ELF-1 (cell line): Measurements from ENCODE around the gene B4GALNT3.

Source experiments
- DNase-seq: peaks from one replicate; pipeline ENCODE4 v3.0.0-alpha.2; 2016; ENCODE audit warnings: low read depth, low spot score

B4GALNT3 gene

DNA sequence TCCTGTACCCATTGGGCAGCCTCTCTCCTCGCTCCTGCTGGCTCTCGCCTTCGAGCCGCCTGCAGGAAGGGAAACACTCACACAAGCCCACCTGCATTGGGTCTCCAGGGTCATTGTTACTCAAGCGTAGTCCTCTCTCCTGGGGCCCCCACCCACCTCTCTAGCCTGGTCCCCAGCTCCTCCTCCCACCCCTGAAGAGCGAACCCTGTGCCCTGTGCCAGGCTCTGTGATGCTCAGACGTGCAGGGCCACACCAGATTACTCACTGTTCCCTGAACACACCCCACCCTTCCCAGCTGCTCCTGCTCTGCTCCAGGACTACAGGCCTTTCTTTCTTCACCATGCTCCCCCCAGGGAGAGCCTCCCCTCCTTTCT, 115.4 kb downstream of the B4GALNT3 start:
- no peak for DNase-seq

DNA sequence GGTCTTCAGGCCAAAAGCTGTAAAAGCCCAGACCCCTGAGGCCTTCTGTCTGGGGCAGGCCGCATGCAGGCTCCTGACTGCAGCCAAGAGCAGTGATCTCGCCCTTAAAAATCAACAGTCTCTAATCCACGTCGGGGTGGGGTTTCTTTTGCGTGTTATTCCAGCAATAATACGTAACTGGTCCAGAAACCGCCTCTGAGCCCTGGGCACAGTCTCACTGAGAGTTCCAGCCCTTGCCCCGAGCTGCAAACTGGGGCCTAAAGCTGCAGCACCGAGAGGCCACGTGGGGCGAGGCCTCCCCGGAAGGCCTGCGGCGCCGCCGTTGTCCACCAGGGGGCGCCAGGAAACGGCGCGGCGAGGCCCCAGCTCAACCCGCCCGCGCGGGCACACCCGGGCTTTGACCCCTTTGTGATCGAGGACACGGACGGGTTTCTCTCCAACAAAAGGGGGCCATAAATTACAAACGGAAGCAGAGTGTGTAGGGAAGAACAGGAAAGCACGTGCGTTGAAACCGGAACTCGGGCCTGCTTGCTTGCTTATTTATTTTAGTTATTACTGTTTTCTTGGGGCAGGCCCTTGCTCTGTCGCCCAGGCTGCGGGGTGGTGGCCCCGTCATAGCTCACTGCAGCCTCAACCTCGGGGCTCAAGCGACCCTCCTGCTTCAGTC, 116.3 kb downstream of the B4GALNT3 start:
- DNase-seq, result peak; percentile 95

DNA sequence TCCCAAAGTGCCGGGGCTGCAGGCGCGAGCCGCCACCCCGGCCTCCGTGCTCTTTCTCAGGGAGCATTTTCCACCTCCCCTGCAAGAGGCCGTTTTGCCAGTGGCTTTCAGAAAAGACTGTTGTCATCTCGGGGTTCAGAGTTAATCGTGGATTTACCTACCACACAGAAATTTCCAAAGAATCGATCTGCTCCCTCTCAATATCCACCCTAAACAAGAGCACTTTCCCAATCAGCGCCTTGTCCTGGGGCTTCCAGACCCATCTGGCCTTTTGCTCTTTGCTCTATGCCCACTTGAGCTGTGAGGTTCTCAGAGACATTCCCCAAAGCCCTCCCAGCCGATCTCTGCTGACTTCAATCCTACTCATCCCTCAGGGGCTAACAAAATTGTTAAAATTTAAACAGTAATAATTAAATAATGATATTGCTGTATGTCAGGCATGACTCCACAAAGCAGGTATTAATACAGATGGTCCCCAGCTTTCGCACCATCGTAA, 116.9 kb downstream of the B4GALNT3 start:
- no peak for DNase-seq

DNA sequence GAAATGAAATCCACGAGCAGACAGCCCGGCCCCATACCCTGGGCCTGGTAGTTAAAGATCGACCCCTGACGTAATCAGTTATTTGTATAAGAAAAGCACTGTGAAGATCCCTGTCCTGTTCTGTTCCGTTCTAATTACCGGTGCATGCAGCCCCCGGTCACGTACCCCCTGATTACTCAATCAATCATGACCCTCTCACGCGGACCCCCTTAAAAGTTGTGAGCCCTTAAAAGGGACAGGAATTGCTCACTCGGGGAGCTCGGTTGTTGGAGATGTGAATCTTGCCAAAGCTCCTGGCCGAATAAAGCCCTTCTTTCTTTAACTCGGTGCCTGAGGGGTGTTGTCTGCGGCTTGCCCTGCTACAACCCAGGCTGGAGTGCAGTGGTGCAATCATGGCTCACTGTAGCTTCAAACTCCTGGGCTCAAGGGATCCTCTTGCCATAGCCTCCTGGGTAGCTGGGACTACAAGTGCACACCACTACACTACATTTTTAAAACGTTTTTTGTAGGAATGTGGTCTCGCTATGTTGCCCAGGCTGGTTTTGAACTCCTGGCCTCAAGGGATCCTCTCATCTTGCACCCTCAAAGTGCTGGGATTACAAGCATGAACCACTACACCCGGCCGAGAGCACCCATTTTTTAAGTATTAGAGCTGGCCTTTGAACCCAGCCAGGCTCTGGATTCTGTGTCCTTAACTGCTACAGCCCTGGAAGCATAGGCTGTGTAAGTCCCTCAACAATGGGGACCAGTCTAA, 118.4 kb downstream of the B4GALNT3 start:
- DNase-seq, result peak; percentile 77

DNA sequence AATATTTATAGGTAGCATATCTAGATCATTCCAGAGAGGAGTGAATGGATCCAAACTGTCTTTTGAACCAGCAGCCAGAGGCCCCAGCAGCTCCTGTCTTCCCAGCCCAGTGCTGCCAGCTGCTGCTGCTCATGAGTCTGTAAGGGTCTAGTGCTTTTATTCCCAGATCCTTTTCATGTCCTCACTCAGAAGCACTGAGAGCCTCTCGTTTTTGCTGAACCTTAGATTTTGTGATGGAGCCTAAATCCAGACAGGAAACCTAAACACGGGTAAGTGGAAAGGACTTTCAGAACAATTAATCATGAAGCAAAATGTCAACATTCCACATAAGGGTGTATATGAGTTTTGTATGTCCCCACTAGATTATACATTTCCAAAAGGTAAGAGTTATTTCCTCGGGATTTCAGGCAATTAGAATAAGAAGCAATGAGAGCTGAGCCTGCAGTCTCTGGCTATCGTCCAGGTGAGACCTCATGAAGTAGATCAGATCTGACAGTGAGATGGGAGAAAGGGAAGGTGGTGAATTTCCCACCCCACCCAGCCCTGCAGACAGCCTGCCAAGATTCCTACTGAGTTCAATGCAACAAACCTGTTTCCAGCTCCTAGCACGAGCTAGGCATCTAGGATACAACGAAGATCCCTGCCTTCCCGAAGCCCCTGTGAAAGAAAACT, 119.1 kb downstream of the B4GALNT3 start:
- peak; percentile 53 for DNase-seq

DNA sequence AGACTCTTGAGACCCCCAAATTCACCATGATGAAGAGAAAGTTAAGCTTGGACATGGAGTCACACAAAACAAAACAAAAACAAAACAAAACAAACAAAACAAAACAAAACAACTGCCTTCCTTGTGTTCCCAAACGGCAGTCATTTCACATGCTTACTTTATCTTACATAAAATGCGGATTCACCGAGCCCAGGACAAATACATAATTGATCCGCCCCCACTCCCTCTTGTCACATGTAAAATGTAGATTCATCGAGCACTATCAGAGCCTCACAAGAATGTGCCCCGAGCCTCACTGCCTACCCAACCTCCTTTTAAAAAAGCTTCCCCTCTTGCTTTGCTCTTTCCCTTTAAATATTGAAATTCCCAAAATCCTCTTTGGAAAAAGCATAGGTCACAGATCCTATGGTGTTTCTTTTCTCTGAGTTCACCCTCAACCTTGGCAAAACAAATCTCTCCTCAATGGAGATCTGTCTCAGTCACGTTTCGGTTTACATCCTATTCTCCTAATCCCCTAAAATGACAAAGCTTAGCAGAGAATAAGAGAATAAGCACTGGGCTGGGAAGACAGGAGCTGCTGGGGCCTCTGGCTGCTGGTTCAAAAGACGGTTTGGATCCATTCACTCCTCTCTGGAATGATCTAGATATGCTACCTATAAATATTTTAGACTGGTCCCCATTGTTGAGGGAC, 119.8 kb downstream of the B4GALNT3 start:
- DNase-seq, result no peak

DNA sequence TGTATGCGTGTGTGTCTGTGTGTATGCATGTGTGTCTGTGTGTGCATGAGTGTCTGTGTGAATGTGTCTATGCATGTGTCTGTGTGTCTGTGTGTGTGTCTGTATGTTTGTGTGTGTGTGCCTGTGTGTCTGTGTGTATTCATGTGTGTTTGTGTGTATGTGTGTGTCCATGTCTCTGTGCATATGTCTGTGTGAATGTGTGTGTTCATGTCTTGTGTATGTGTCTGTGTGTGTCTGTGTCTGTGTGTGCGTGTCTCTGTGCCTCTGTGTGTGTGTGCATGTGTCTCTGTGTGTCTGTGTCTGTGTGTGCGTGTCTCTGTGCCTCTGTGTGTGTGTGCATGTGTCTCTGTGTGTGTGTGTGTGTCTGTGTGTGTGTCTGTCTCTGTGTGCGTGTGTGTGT, 121.1 kb downstream of the B4GALNT3 start:
- no peak for DNase-seq

DNA sequence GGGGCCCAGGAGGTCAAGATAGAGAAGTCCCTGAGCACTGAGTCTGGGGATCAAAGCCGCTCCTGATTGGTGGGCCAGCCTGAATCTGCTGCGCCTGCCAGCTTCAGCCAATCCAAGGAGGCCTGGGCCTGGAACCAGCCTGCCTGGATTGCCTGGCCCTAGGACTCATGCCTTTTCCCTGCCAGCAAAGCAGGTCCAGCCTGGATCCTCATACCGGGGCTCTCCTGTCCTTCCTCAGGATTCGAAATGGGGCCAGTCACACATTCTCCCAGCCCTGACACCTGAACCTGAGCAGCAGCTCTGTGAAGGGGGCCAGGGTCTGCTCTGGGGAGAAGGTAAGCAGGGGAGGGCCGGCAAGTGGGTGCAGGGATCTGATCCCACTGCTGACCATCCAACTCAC, 121.6 kb downstream of the B4GALNT3 start:
- peak; percentile 23 for DNase-seq

DNA sequence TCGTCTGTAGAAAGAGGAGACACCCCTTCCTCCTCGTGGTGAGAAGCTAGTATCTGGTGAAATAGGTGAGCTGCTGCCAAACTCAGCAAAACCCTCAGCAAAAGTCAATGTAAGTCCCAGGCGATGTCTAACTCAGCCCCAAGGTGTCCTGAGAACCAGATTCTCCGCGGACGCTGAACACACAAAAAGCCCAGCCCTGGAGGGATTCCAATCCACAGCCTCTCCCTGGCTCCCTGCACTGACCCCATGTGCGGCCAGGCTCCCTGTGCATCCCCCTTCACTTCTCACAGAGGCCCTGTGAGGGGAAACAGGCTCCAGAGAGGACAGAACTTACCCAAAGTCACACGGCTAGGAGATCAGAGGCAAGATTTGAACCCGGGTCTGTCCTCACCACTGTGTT, 122.0 kb downstream of the B4GALNT3 start:
- peak; percentile 29 for DNase-seq

DNA sequence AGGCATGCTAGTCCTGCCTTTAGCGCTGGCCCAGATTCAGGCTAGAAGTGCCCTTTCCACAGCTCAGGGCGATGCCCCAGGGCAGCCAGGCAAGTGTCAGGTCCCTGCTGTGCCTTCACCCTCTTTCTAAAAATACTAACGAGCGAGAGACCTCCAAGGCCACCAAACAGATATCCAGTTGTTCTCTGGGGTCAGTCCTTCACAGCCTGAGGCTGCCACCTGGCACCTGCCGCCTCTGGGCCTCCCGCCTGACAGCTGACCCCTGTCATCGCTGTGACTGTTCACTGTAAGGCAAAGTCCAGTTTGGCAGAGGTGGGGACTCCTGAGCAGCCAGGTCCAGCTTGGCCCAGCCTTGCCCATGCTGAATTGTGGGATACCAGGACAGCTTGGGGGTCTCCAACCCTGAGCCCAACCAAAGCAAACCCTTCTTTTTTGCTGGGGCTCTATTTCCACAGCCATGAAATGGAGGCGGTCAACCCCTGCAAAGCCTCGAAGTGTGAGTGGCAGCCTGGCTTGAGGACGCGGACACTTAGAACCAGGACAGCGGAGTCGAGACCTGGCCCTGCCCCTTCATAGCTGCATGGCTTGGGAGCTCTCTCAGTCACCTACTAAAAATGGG, 123.6 kb downstream of the B4GALNT3 start:
- peak; percentile 42 for DNase-seq

DNA sequence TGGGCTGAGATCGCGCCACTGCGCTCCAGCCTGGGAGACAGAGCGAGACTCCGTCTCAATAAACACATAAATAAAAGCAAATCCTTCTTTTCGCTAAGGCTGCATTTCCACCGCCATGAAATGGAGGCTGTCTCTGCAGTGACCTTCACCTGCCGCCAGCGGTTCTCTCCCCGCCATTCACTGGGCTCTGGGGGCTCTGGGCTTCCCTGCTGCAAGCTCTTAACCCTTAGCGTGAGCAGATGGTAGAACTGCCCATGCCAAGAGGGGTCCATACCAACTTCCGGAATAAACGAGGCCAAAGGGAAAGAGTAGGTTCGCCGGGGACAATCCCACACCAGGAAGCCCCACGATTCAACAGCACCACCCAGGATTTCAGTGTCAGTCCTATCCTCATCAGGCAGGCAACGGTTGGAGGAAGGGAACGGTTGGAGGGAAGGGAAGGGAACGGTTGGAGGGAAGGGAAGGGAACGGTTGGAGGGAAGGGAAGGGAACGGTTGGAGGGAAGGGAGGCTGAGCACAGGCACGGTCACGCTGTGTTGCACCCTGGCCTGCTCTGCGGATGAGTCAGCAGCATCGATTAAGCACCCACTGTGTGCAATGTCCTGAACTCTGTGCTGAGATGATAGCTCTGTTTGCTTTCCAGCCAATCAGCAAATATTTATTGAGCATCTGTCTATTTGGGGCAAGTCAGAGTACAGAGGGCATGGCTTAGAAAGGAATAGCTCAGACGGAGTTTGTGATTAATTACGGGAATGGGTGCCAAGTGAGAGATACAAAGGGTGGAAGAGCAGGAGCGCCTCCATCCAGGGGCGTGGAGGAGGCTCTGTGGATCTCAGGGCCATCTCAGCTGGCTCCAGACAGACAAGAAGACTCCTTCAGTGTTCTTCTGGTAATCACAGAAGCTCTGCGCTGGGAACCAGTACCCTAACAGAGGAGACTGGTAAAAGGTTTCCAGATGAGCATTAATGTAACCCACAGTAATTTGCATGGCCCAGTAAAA, 125.6 kb downstream of the B4GALNT3 start:
- DNase-seq, result no peak

DNA sequence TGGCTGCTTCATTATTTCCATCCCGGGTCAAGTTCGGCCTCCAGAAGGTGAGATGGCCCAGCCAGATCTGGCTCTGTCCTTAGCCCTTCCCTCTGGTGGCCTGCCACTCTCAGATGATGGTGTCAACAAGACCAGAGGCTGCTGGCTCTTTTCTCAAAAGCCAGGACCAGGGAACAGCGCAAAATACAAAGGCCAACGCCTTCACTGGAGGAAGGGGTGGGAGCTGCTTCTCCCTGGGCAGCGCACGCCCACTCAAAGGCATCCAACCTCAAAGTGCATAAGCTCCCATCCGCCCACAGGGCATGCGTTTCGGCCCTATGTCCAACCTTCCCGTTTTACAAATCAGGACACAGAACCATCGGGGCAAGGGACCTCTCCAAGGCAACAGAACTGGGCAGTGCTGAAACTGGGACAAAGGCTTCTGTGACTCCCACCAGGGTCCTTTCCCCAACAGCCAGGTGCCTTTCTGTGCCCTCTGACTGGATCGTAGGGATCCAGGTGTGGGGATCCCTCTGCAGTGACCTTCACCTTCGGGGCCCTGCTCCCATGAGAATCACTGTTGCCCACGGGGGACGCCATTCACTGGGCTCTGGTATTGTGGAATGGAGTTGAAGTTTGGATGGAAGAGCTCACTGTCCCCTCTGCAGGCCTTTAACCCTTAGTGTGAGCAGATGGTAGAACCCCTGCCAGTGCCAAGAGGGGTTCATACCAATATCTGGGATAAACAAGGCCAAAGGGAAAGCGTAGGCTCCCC, 126.8 kb downstream of the B4GALNT3 start:
- DNase-seq, result peak; percentile 49

DNA sequence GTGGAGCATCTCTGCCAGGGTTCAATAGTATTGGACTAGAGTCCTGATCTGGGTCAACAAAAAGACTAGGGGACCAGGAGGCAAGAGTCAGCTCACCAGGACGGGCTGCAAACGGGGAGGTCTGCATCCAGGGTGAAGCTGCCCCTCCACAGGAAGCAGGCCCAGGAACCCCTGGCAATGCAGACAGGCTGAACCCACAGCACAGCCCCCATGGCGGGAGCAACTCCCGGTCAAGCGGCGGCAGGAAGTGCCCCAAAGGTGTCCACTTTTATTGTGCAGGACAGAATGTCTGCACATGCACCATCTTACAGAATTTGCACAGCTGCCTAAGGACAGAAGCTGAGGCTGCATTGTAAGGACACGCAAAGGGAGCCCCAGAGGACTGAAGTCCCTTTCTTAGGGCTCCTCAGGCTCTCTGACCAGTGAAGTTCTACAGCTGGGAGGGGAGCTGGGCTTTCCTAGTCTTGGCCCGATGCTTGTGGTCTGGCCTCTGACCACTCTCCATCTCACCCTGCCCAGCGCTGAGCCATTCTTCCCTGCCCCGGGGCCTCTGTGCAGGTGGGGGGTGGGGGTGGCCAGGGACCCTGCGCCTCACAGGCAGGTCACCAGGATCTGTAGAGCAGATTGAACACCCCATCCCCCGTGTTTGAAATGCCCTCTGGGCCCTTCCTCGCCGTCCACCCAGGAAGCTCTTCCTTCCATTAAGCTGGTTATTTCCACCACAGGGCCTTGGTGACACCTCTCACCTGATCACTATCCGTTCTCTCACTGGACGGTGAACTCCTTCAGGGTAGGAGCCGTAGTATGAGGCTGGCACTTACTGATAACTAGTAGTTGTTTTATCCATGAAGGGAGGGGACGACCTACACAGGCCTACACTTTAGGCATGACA, 127.6 kb downstream of the B4GALNT3 start:
- no peak for DNase-seq

DNA sequence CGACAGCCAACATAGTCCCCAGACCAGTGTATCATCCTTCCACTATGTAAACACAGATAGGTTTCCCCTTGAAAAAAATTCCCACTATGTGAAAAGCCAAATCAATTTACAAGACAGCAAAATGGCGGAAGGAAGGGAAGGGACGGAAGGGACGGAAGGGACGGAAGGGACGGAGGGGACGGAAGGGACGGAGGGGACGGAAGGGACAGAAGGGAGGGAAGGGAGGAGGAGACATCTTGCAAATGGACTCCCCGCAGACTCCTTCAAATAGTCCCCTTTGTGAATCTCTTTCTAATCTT, 128.2 kb downstream of the B4GALNT3 start:
- no peak for DNase-seq

DNA sequence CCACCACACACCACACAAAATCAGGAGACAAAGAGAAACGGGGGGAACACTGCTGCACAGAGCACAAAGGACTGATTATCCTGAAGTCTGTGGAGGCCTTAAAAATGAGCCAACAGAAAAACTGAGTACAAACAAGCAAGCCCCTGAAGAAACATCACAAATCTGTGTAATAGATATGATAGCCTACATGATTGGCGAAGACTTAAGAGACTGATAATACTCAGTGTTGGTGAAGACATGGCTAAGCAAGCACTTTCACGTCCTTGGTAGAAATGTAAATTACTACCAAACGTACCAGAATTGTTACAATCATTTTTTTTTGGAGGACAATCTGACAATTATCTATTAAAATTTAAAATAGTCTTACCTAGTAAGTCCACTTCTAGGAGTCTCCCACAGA, 128.9 kb downstream of the B4GALNT3 start:
- no peak for DNase-seq

DNA sequence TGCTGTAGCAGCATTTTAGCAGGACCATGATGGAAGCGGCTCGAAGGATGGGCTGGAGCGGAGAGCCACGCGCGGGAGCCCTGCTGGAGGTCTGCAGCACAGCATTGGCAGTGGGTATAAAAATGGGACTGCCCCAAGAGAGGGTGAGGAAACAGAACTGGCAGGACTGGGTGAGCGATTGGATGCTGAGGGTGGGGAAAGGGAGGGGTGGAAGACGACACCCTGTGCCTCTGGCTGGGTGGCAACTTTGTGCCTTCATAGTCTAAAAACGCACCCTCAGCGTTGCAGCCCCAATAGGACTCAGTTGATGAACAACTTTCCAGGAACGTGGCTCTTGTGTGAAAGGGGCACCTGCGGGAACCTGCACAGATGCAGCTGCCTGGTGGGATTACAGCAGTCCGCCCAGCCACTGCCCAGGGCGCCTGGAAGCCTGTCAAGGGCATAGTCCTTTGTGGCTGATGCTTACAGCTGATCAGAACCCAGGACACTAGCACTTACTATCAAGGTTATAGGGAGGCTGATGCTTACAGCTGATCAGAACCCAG, 130.5 kb downstream of the B4GALNT3 start:
- no peak for DNase-seq

DNA sequence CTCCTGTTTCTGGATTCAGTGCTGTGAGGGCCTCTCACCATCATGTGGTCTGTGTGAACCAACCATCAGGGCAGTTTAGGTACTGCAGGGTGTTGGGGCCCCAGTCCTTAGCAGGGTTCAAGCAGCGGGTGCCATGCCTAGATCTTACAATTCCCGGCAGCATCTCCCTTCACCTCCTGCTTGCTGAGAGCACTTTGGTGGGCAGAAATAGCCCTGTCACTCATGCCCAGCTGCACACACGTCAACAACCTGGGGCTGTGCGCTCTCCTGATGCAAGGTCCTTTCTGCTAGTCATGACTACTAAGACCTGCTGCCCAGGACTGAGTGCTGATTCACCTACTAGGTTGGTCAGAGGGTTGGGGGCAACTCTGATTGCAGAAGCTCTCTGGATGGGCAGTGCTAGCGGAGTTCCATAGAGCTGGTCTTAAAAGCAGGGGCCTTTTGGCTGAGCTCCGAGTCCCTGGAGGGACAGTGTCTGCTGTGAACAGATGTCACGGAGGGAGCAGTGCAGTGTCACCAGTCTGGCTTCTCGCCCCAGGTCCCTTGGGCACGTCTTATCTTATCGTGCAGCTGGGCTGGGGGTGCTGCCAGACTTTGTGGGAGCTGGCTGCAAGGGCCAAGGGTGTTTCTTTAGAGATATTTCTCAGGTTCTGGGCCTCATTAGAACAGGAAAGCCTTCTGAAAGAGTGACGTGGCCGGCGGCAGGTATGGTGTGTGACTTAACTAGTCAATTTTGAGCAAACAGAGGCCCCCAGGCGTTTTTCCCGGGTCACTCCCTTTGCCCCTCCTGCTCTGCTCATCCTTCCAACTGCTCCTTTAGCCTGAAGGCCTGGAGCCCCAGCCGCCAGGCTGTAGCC, 131.7 kb downstream of the B4GALNT3 start:
- peak; percentile 86 for DNase-seq
